HG03139 (cell line): ENCODE data around the gene LRRC8E.
"Not testable (repeated sequence)": the region's sequence is repeated elsewhere in the genome, so short reads cannot be mapped to it uniquely, and the experiment has no call there.

Experiments
- ATAC-seq: cut with Tn5 transposase; IDR thresholded peaks from one replicate; pipeline ENCODE4 v1.9.1; 2021; ENCODE audit not compliant: unreplicated experiment

Gene LRRC8E

DNA sequence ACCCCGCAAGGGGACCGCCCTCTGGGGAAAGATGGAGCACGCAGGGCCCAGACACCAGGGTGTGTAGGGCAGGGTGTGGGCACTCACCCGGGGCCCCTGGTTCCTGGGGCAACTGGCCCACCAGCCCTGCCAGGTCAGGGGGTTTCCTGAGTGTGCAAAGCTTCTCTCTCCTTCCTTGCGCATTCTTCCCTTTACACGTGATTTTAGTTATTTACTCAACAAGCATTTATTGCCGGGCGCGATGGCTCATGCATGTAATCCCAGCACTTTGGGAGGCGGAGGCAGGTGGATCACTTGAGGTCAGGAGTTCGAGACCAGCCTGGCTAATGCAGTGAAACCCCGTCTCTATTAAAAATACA, 34.6 kb upstream of the LRRC8E start:
- no peak for ATAC-seq

GRCh38 chr19:7855426-7856108, 32.7 kb upstream of the LRRC8E start:
- ATAC-seq: no peak

DNA sequence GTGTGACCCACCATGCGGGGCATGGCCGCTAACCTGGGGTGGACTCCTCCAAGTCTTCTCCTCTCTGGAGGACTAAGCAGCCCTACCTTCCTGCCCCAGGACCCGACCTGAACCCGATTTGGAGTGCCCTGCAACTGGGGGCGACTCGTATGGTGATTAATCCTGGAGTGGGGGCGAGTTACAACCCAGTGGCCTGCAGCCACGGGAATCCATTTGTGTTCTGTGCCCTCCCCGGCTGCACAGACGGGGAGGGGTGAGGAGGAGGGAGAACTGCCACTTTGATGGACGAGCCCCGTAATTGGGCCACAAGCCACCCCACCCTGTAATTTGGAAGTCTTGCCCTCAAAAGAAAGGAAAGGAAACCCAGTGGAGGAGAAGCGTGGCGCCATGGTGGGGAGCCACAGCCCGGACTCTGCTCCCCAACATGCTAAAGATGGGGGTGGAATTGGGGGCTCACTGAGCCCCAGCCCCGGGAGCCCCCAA, 32.2 kb upstream of the LRRC8E start:
- no peak for ATAC-seq

GRCh38 chr19:7856679-7857663, 31.3 kb upstream of the LRRC8E start:
- ATAC-seq: no peak

GRCh38 chr19:7857727-7858108, 30.6 kb upstream of the LRRC8E start:
- no peak for ATAC-seq

- no peak for ATAC-seq
These were observed 30.1 kb upstream of the LRRC8E start for GRCh38 chr19:7858109-7858770.

- not testable (repeated sequence) for ATAC-seq
These were observed 29.2 kb upstream of the LRRC8E start for GRCh38 chr19:7859087-7859486.

DNA sequence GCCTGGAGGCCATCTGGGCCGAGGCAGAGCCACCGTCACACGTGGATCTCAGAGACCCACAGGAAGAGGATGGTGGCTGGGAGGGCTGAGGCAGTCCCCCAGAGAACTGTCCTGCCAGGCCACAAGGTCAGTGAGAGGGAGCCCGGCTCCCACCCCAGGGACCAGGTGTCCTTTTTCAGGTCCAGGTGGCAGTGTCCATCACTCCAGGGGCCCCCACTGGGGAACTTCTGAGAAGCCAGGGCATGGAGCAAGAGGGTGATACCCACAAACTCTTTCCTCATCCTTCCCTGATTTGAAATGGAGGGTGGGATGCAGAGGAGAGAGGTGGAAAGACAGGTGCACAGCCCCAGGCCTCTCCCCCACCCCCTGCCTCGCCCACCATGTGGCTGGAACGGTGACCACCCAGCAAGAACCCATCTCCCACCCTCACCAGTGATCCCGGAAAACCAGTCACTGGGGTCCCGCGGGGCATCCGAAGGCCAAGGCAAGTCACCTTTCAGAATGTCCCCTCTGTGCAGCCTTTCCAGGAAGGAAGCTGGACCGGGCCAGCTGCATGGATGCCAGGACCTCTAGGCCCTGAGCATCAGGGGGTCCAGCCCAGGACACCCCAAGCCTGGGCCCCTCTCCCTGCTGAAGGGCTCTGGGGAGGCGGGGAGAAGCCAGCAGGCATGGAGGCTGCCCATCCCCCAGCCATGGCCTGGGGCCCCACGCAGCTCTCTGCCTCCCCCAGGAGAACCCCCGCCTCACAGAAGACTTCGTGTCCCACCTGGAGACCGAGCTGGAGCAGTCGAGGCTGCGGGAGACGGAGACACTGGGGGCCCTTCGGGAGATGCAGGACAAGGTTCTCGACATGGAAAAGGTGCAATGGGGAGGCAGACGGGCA, 28.2 kb upstream of the LRRC8E start:
- no peak for ATAC-seq

GRCh38 chr19:7860714-7861618, 27.3 kb upstream of the LRRC8E start:
- ATAC-seq: no peak

GRCh38 chr19:7861619-7862412, 26.5 kb upstream of the LRRC8E start:
- no peak for ATAC-seq

DNA sequence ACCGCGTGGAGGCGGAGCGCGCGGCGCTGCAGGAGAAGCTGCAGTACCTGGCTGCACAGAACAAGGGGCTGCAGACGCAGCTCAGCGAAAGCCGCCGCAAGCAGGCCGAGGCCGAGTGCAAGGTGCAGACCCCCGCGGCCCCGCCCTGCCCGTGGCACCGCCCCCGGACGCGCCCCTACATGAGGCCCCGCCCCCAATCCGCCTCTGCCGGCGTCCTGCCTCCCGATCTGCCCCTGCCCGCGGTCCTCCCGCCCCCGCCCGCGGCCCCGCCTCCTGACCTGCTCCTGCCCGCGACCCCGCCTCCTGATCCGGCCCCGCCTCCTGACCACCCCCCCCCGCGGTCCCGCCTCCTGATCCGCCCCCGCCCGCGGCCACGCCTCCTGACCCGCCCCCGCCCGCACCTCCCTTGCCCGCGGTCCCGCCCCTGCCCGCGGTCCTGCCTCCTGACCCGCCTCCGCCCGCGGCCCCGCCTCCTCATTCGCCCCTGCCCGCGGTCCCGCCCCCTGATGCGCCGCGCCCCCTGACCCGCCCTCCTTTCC, 25.8 kb upstream of the LRRC8E start:
- ATAC-seq: no peak

GRCh38 chr19:7863157-7863970, 24.9 kb upstream of the LRRC8E start:
- ATAC-seq: no peak

DNA sequence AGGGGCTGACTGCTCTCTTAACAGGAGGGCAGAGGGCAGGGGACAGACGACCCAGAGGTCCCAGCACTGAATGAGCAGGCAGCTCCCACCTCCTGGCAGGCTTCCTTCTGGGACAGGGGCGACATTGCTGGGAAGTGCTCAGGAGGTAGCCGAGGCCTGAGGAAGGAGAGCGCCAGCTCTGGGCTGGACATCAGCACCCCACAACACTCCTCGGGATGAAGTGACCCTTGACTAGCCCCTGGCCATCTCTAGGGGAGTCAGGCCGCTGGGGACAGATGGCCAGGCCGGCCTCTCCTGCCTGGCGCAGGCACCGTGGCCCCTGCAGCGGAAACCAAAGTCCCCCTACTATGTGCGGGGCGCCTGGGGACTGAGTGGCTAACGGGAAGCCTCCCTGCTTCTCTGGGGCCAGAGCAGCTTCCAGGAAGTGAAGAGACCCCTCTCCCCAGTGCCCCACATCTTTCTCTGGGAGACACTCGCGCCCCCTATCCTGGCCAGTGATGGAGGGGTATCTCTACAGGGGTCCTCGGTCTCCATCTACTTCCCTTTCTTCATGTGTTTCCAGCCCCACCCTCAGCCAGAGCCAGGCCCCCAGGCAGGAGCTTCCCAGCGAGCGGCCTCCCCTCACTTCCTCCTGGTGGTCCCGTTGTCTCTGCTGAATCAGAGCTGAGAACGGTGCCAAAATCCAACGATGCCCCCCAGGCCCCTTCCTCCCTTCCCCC, 24.2 kb upstream of the LRRC8E start:
- no peak for ATAC-seq

- ATAC-seq: no peak
These were observed 23.6 kb upstream of the LRRC8E start for GRCh38 chr19:7864690-7865074.

- ATAC-seq: no peak
These were observed 22.9 kb upstream of the LRRC8E start for GRCh38 chr19:7865262-7865911.

DNA sequence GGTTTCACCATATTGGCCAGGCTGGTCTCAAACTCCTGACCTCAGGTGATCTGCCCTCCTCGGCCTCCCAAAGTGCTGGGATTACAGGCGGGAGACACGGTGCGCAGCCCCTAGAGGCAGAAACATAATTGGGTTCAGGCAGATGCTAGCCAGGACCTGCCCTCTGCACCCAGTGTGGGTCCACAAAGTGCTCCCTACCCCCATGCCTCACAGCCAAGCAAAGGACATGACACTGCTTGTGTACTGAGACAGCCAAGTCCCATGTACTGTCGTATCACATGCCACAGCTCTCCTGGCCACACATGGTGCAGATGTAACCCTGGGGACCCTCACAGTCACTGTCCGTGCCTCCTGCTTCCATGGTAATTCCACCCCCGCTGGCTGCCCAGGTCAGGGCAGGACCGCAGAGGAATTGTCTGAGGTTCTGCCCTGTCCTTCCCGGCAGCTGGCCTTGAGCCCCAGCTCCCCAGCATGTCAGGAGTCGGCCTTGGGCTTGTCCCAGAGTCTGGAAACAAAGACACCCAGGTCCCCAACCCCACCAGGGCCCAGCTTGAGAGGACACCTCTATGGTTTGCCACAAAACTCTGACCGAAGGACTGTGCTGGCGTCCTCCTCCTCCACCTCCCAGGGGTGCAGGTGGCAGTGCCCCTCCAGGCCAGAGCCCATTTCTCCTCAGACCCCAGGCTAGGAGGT, 21.8 kb upstream of the LRRC8E start:
- no peak for ATAC-seq
